Mesendoderm (in vitro differentiated cells): ENCODE results near the gene CEP57L1. TPM values are rescaled to one million over a fixed set of nuclear protein-coding genes. Genes with fewer than 3 reads are reported as not detected.

Experiments
- small RNA-seq: library from polyadenylated mRNA; stranded (forward); fragments of <200 nt; extraction: miRNeasy Mini kit (QIAGEN cat#:217004); gene quantifications from one replicate; pipeline ENCODE3, GENCODE V24; 2013; ENCODE audit not compliant: insufficient read depth

Gene CEP57L1

Small RNA genes within 50 kb of the gene (small RNA-seq; reads per million reads assigned to genes)
- not detected for gene RNU6-653P
